Measurements from ENCODE around the gene CENPU.

DNA sequence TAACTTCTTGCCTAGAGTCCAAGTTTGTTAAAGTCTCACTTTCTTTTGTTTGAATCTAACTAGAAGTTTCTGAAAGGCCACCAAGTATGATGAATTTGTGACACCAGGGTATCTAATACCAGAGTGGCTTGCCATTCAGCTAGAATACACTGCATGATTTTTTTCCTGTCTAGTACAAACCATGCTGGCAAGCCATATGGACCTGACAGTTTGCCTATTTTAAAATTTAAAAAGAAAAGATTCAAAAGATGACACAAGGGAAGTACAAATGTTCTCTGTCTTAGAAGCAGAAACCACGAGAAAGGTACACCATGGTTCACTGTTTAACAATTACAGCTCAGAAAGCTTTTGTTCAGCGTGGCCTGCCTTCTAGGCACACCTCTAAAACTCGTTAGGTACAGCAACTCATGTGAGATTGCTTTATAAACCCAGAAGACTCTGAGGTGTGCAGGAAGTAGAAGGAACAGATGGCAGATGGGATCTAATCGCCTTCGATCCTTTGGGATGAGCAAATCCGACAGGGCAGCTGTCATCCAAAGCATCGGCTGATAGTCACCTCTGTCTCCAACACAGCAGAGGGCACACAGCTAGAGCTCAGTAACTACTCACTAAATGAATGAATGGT is 35.4 kb upstream of the CENPU start:
- no peak for TF ChIP-seq YY1 (IDR thresholded peaks at IDR 0.05; ENCODE audit: insufficient read depth, insufficient read length)
- TF ChIP-seq ZNF274 (IDR thresholded peaks at IDR 0.05; ENCODE audit: low read depth, low read length): no peak
